ENCODE measurements around the gene GABRR2.

GRCh38 chr6:89214197-89214596 is 100.9 kb downstream of the GABRR2 start:
- no peak for TF ChIP-seq POLR2A (IDR thresholded peaks at IDR 0.05)
- no peak for TF ChIP-seq CTCF (IDR thresholded peaks at IDR 0.05)

Data from Peyer's patch (tissue), 4 donors.